Epithelial cell of prostate (primary cell): Measurements from ENCODE around the gene CCDC88C.
"Not testable (repeated sequence)": the region's sequence is repeated elsewhere in the genome, so short reads cannot be mapped to it uniquely, and the experiment has no call there.

Source experiments
- DNase-seq: peaks from one replicate; pipeline ENCODE4 v3.0.0-alpha.2; 2011; ENCODE audit warnings: low read depth, low spot score
- H3K27ac ChIP-seq: fragments of 450-650 bp; 2 replicates; pipeline ENCODE4 v1.5.1; 2017; ENCODE audit warnings: mild to moderate bottlenecking

The CCDC88C gene

DNA sequence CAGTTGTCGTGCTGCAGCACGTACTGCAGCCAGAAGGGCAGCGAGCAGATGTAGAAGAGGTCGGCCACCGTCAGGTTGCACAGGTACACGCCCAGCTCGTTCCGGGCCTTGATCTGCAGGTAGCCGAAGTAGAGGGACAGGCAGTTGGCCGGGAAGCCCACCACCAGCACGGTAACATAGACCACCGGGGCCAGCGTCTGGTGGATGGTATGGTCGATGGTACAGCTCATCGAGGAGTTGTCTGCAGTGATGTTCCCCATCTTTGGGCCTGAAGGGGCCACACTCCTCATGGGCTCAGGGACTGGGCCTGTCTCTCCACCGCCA lies 182.9 kb downstream of the CCDC88C start:
- no peak overlapping the region for H3K27ac ChIP-seq
- DNase-seq, result no peak

DNA sequence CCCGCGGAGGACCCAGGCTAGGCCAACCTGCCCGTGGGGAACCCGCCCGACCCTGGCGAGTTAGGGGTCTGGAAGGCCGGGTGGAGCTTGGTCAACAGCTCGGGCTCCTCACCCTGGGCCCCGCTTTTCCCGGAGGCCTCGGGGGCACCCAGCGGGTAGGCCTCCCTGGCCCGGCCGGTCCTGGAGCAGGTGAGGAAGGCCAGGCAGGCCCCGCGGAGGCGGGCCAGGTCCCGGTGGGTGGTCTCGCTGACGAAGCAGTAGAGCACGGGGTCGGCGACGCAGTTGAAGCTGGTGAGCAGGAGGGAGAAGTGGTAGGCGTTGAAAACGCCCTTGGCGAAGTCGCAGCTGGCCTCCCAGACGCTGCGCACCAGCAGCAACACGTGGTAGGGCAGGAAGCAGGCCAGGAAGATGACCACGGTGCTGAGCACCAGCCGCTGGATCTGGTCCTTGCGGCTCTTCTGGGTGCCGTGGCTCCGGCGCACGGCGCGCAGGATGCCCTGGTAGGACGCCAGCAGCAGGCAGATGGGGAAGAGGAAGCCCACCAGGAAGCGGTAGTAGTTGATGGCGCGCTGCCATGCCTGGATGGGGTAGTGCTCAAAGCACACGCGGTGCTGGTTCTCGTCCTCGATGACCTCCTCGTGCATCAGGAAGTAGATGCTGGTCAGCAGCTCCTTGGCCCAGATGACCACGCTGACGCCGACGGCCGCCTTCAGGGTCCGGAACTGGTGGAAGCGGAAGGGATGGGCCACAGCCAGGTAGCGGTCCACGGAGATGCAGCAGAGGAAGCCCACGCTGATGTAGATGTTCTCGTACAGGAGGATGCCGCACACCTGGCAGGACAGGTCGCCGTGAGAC lies 183.5 kb downstream of the CCDC88C start:
- H3K27ac ChIP-seq, result no peak overlapping the region
- DNase-seq, result no peak

DNA sequence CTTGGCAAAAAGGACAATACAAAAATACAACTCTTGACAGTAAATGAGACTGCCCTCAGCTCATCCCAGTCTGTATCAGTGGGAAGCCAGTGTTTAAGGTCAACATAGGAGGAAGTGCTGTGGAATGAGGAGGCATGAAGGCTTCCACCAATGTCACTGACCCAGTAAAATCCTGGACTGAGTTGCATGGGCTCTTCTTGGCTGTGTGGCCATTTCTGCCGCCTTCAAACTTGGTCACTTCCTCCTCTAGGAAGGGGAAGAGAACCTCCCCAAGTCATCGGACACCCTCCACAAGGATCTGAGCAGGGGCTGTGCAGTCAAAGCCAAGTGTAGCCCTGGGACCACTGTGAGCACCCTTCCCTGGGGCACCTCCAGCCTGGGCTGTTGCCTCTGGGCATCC lies 185.0 kb downstream of the CCDC88C start:
- no peak for DNase-seq
- no peak overlapping the region for H3K27ac ChIP-seq

- no peak overlapping the region for H3K27ac ChIP-seq
- DNase-seq, result no peak
Measured at GRCh38 chr14:91232052-91232451, 185.6 kb downstream of the CCDC88C start.

DNA sequence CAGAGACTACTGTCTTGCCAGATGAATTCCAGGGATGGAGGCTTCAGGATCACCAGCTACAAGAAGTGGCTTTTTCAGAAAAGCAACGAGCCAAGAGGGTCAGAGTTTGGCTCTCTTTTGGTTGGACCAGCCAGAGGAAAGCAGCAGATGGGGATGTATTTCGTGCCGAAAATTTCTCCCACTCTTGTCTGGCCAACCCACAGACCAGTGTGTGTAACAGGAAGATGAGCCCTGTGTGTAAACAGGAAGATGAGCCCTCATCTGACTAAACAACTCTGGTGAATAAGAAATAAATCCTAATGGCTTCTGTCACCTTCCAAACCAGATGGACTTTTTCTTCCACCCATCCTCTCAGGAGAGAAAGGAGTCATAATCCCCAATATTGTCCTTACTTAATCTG lies 186.2 kb downstream of the CCDC88C start:
- no peak overlapping the region for H3K27ac ChIP-seq
- no peak for DNase-seq

DNA sequence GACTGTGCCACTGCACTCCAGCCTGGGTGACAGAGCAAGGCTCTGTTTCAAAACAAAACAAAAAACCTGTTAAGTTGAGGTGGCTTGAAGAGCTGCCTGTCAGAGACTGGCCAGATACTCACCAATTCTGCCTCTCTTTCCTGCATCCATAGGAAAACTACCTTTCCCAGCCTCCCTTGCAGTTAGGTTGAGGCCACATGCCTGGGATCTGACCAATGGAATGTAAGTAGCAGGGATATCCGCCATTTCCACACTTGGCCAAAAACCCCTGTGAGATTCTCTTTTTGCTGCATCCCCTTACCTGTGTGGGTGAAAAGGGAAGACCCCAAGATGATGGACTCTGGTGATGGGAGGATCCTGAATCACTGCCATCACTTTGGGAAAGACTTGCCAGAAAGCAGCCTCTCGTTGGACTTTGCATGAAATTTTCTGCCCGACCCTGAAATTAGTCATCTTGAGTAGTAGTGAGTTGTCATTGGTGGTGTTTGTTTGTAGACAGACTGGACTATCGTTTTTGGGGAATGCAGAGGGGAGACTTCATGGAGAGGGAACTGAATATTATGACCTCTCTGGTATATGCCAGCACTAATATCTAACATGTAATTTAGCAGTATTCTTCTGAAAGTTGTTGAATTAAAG lies 187.1 kb downstream of the CCDC88C start:
- H3K27ac ChIP-seq, result peak overlapping the region; percentile 44
- DNase-seq, result no peak

DNA sequence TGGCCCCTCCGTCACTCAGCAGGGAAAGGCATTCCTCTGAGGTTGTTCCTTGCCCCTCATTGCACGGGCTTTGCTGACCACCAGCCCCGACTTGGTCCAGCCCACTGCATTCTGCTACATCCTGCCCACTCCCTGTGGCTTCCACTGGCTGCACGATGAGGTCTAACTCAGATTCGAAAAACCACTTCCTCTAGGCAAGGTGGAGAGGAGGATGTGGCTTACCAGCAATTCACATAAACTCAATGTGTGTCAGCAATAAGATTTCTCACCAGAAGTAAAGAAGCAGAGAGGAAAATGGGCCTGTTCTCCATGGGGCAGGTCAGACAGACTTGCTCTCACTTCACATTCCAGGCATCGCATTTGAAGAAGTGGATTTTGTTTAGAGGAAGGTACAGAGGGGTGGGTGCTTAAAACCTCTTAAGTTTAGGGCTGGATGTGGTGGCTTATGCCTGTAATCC lies 187.8 kb downstream of the CCDC88C start:
- DNase-seq, result no peak
- peak overlapping the region; percentile 44 for H3K27ac ChIP-seq

DNA sequence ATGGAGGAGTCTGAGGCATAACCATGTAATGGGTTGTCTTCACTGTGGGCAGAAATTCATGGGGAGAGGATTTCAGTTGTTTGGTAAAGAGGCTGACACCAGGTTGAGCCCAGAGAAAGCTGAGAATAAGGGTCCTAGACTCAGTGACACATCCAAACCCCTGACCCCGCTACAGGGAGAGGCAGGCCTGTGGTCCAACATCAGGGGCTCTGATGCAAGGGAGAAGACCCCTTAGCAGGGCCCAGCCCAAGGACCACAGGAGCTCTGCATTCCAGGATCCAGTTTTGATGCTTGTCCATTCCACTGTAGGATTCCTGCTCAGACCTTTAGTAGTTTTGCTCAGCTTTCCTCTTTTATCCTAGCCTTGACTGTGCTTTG lies 188.6 kb downstream of the CCDC88C start:
- DNase-seq, result no peak
- H3K27ac ChIP-seq, result no peak overlapping the region

DNA sequence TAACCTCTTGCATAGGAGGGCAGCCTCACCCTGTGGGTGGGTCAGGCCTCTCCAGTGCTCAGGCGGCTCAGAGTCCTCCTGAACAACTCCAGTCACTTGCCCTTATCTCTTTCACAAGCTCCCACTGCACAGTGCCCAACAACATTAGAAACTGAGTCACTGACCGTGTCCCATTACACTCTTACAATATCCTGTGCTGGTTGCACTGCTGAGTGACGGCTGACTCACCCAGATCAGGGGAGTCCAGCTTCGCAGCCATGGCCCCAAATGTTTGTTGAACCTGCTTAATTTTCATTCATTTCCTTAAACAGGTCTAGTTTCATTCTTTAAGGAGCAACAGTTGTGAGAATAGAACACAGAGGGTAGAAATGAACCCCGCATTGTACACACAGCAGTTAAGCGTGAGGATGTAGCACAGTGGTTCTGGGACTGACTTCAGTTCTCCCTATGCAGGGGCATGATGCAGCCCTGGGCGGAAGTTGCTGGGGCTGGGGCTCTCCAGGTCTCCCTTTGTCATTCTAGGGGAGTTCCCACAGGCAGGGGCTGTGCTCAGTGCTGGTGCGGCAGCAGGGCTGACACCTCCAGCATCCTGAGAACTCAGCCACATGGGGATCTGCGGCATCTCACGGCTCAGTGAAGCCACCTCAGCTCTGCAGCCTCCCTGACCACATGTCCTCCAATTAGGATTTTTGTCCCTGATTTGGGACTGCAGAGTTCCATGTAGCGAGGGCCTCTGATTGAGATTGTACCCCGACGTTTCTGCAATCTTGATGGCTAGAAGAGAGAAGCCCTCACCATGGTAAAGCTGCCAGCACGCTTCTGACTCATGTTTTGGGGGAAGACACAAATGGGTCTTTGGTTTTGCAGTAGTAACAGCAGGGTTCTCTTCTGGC lies 189.3 kb downstream of the CCDC88C start:
- peak overlapping the region; percentile 46 for H3K27ac ChIP-seq
- no peak for DNase-seq

DNA sequence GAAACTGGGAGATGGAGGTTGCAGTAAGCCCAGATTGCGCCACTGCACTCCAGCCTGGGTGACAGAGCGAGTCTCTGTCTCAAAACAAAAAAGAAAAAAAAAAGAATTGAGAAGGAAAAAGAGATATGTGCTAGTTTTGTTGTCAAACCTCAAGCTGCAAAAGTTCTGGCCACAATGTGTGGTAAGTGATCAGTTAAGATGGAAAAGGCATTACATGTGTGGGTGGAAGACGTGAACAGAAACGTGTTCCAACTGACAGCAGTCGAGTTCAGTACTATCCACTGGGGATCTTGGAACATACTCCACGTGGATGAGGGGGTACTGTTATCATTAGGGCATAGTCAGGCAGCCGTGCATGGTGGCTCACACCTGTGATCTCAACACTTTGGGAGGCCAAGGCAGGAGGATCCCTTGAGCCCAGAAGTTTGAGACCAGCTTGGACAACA lies 190.4 kb downstream of the CCDC88C start:
- H3K27ac ChIP-seq, result peak overlapping the region; percentile 46
- no peak for DNase-seq

- not testable (repeated sequence) for DNase-seq, H3K27ac ChIP-seq
Measured at GRCh38 chr14:91226360-91226759, 191.3 kb downstream of the CCDC88C start.

- DNase-seq, result no peak
- peak overlapping the region; percentile 18 for H3K27ac ChIP-seq
Measured at GRCh38 chr14:91225025-91225424, 192.6 kb downstream of the CCDC88C start.

- H3K27ac ChIP-seq, result no peak overlapping the region
- no peak for DNase-seq
Measured at GRCh38 chr14:91223028-91223783, 194.4 kb downstream of the CCDC88C start.
